ENCODE results near the gene PDZD2.
"Not testable (repeated sequence)": the region's sequence is repeated elsewhere in the genome, so short reads cannot be mapped to it uniquely, and the experiment has no call there.

PDZD2 gene

DNA sequence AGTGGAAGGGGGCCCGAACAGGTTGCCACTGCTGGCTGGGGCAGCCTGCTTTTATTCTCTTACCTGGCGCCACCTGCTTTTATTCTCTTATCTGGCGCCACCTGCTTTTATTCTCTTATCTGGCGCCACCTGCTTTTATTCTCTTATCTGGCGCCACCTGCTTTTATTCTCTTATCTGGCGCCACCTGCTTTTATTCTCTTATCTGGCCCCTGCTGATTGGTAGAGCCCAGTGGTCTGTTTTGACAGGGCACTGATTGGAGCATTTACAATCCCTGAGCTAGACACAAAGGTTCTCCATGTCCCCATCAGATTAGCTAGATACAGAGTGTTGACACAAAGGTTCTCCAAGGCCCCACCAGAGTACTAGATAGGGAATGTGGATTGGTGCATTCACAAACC, 52.5 kb downstream of the PDZD2 start:
- DNase-seq (ENCODE audit: low spot score), result not testable (repeated sequence)

DNA sequence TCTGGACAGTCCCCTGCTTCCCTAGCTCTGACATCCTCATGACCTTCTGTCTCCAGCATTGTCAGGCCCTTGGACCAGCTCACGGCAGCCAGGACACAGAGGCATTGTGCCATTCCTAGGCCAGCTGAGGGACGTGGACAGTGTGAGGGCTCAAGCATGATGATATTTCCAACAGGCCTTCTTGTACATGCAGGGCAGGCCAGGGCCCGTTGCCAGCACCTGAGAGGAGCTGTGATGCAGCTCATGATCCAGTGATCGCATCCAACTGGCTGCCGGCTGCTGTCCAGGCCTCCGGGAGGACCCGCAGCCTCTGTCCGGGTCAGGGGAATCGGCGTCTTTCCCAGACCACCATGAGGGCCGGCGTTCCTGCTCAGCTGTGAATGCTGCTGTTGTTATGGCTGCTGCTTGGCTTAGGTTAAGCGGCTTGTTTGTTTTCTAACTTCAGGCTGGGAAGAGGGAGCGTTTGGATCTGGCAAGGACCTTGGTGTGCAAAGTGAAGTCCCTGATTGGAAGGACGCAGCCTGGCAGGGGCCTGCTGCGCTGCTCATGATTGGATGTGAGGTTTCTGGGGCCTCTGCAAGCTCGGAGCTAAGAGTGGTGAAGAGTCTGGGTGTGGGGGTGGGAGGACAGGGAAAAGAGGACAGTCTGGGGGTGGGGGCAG, 53.8 kb downstream of the PDZD2 start:
- DNase-seq (ENCODE audit: low spot score), result no peak

DNA sequence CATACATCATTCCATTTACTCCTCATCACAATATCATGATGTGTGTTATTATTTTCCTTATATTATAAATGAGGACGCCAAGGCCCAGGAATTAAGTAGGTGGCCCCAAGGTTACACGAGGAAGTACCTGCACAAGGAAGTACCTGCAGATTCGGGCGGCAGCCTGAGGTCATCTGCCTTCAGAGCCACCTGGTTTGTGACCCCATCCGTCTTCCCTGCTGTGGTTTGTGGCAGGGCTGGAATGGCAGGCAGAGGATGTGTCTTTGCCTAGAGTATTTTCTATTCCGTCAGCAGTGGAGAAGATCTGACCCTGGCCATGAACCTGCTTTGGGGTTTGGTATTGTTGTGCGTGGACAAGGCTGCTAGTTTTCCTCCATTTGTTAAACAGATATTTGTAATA, 59.7 kb downstream of the PDZD2 start:
- DNase-seq (ENCODE audit: low spot score), result no peak

DNA sequence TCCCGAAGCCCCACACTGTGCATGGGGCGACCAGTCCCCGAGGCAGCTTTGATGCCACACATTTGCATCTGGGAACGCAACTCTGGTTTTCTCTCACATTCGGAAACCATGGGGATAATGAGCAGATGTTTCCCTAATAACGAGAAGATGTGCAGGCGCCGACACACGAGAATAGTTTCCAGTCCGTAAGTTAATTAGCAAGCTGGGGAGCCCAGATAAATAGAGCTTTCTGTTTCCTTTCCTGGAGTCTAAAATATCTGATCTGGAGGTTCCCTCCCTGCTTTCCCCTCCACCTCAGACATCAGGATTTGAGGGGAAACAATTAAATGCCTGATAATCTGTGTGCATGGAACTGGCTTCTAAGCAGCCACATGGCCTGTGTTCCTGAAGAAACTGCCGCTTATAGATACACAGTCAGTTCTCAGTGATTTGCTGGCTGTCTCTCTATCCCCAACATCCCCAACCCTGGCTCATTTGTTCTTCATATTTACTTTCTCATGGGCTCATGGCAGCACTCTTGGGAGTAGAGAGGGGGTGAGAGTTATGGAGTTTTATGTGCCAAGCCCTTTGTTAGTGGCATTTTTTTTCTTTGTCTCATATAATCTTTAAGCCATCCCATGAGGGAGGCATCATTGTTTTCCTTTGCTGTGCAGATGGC, 62.8 kb downstream of the PDZD2 start:
- no peak for DNase-seq (ENCODE audit: low spot score)

DNA sequence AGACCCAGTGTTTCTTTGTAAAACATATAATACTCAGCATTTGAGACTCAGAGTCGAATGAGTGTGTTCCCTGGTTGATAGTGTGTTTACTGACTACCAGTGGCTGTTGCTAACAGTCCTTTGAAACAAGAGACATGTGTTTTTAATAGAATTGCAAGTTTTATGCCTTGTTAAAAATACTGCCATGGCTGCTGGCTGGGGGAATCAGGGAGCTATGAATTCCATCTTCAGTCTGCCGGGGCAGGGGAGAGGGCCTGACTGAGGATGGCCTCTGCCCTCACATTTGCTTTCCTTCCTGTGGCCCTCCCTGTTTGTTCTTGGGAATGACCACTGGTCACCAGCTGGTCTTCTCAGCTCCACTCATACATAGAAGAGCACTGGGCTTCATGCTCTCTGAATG, 63.8 kb downstream of the PDZD2 start:
- DNase-seq (ENCODE audit: low spot score), result no peak

DNA sequence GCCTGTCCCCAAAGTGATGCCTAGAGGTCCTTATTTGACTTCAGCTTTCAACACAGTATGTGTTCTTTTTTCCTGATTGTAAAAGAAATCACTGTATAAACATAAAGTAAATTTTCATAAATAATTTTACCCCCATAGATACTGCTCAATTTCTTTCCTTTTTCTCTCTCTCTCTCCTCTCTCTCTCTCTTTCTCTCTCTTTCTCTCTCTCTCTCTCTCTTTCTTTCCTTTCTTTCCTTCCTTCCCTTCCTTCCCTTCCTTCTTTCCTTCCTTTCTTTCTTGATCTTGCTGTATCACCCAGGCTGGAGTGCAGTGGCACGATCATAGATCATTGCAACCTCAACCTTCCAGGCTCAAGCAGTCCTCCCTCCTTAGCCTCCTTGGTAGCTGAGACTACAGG, 64.8 kb downstream of the PDZD2 start:
- DNase-seq (ENCODE audit: low spot score), result no peak

DNA sequence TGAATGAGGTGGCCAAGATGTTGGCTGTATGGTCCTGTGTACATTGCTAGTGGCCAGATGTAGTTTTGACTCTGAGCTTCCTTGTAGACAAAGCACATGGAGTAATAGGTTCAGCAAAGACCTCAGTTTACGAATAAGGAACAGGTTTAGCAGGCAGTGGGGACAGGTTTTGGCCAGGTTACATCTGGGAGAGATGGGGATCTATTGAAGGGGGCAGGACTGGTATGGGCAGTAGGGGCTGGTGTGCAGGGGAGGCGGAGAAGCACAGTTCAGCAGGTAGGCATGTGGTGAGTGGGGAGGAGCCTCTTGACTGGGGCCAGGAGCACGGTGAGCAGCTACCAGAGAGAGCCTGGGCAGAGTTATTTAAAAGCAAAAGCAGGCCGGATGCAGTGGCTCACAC, 67.3 kb downstream of the PDZD2 start:
- no peak for DNase-seq (ENCODE audit: low spot score)

DNA sequence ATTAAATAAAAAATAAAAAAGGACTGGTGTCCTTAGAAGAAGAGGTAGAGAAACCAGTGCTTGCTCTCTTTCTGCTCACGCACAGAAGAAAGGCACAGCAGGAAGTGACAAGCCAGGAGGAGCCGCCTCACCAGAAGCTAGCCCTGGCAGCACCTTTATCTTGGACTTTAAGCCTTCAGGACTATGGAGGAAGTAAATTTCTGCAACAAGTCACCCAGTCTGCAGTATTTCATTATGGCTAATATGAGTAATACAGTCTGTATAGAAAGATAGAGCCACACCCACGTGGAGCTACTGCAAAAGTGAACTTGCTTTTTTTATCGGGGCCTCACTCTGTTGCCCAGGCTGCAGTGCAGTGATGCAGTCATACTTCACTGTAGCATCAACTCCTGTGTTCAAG, 68.4 kb downstream of the PDZD2 start:
- DNase-seq (ENCODE audit: low spot score), result no peak

DNA sequence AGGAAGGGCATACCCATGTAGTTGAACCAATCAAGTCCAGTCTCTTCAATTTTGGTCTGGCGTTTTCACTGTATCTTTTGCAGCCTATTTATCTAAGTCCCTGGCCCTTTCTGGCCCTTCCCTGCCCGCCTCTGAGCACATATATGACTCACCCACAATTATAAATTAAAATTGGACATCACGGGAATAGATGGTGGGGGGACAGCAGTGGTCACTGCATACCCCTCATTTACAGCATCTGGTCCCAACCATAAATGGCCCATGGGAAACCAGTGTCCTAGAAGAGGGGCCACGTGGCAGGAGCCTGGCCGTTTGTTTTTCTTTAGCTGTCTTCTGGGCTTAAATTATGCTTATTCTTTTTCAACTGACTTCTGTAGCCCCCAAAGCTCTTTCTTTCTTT, 69.2 kb downstream of the PDZD2 start:
- DNase-seq (ENCODE audit: low spot score), result no peak

DNA sequence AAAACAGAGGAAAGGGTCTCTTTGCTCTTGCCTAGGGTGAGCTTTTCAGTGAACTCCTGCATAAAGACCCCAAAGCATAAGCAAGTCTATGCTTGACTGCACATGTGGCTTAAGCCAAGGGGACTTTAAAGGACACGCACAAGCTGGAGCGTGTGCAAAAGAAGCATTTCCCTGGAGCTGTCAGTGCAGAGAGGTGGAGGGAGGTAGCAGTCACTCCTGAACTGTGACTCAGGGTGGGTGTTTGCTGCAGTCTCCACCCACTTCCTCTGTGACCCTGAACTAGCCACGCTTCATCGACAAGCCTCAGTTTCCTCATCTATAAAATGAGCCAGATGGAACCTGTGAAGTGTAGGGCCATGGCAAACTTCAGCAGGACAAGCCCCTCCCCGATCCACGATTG, 72.4 kb downstream of the PDZD2 start:
- no peak for DNase-seq (ENCODE audit: low spot score)

DNA sequence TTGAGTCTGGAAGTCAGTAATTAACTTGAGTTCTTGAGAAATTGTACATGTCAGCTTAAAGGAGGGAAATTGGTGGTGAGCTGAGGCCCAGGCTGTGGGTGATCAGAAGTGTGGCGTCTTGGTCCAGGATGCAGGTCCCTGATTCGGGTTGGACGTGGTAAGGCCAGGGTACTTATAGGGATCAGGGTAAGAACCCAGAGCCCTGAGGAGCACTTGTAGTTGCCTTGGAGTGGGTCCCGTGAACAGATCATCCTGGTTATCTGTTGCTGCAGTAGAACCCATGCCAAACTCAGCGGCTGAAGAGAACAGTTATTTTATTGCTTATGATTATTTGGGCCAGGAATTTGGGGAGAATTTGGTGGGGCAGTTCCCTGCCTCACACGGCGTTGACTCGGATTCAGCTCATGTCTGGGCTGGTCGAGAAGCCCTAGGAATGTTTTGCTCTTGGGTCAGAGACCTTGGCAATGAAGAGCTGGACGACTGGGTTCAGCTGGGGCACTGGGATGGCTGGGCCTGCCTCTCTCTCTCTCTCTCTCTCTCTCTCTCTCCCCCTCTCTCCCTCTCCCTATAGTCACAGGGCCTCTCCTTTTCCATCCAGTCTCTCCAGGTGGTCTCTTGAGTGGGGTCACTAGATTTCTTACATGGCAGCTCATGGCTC, 73.1 kb downstream of the PDZD2 start:
- DNase-seq (ENCODE audit: low spot score), result no peak

DNA sequence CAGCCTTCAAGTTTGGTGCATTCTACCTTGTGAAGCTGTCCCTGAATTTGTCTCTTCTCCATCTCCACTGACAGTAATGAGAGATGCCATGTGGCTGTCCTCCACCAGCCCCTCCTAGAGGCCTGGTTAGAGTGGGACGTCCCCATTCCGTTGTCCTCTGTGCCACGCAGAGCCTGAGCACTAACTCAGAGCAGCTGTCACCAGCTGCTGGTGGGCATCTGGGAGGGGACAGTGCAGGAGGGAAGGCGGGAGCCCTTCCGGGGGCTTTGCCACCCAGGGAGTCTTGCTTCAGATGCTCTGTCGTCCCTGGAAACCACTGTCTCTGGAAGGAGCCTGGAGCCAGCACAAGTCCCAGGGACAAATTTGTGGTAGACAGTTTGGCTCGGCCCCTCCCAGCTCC, 78.6 kb downstream of the PDZD2 start:
- no peak for DNase-seq (ENCODE audit: low spot score)

DNA sequence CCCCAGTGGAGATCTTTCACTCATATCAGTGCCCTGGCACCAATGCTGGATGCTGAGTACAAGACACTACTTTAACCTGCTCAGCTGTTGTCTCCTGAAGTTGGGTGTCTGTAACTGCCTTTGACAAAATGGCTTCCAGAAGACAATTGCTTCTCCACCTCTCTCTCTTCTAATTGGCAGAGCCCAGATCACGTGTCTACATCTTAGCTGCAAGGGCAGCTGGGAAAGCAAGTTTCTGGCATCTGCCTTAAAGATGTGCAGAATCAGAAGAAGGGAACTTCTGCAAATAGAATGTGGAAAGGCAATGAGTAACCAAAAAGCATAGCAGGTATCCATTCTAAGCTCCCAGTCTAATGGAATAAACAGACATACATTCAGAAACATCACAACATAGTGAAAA, 81.1 kb downstream of the PDZD2 start:
- DNase-seq (ENCODE audit: low spot score), result no peak

DNA sequence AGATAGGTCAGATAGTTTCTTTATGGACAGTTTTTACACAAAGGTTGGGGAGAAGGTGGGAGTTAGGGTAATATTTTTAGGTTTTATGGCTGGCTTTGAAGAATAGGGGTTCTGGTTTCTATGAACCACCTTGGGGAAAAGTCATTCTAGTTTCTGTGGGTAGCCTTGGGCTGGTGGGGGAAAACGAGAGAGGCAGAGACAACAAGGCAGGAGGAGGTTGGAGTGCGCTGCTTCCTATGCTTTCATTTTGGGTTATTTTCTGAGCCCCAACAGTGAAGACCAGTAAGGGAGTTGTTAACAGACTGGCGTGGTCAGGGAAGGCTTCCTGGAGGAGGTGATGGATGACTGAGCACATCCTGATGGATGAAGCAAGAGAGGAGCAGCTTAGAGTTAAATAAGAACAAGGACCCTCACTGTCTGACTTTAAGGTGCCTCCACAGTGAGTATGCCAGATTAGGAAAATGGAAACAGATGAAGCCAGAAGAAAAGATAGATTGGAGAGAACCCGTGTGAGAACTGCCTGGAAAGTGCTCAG, 81.9 kb downstream of the PDZD2 start:
- no peak for DNase-seq (ENCODE audit: low spot score)

DNA sequence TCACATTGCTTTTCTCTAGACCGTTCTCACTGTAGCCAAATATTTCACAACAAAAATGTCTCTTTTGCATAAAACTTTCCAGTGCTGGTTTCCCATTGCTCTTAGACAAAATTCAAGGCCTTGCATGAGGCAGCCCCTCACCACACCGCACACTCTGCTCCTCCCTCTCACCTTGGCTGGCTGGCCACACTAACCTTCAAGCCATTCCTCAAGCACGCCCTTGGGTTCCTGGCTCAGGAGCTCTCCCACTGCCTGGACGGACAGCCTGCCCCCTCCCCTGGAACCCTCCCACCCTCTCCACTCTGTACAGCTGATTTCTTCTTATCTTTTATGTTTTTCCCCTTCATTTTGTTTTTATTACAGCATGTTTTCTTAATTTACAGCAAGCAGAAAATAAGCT, 83.2 kb downstream of the PDZD2 start:
- DNase-seq (ENCODE audit: low spot score), result no peak

DNA sequence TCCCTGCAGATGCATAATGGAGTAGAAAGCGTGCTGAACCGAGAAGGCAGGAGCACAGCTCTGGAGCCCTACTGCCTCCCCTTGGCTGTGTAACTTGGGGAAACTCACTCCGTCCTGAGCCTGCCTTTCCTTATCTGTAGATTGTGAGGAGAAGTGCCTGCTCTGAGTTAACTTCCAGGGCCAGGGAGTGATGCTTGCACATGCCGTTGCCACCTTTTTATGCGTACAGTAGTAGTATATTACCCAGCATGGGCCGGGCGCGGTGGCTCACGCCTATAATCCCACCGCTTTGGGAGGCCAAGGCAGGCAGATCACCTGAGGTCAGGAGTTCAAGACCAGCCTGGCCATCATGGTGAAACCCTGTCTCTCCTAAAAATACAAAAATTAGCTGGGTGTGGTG, 87.1 kb downstream of the PDZD2 start:
- DNase-seq (ENCODE audit: low spot score), result no peak

DNA sequence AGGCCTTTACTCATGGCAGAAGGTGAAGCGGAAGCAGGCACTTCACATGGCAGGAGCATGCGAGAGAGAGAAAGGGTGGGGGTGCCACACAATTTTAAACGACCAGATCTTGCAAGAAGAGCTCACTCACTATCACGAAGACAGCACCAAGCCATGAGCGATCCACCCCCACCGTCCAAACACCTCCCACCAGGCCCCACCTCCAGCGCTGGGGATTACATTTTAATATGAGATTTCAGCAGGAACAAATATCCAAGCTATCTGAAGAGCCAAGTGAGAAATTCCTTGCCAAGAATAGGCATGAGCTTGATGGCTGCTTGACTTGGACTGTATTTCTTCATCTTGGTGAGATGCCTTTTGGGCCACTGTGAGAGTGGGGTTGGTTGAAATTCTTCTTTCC, 88.0 kb downstream of the PDZD2 start:
- DNase-seq (ENCODE audit: low spot score), result no peak

DNA sequence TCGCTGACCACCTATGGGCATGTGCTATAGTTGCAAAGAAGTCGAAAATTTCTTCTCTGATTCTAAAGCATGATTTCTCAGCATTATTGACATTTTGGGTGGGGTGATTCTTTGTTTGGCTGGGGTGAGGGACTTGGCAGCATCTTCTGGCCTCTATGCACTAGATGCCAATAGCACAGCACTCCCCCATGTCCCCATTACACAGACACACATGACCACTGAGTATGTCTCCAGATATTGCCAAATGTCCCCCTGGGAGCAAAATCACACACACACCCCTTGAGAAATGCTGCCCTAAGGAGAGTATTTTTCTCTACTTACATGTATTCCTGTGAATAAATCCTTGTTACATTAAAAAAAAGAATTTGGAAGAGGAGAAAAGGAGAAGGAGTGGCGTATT, 89.1 kb downstream of the PDZD2 start:
- no peak for DNase-seq (ENCODE audit: low spot score)

DNA sequence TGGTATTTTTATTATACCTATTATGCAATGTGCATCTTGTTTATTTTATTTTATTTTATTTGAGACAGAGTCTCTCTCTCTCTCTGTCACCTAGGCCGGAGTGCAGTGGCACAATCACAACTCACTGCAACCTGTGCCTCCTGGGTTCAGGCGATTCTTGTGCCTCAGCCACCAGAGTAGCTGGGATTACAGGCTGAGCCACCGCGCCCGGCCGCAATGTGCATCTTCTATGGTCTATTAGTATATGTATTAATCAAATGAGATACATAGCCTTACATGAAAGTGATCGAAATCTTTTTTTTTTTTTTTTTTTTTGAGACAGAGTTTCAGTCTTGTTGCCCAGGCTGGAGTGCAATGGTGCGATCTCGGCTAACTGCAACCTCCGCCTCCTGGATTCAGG, 89.9 kb downstream of the PDZD2 start:
- not testable (repeated sequence) for DNase-seq (ENCODE audit: low spot score)

DNA sequence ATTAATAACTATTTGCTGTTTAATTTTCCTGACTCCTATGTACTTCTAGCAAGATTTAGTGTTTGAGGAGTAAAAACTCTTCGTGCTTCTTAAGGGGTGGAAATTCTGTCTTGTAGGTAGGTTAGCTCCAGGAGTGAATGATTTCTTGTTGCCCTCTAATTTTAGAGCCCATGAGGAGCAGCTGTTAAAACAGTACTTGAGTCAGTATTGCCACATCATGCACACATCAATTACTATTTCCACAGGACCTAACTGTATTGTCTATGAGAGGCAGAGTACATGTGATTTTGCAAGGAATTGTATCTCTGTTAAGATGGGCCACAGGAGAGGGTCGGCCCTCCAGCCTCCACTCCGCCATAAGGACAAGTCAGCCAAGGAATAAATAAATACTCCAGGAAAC, 91.2 kb downstream of the PDZD2 start:
- no peak for DNase-seq (ENCODE audit: low spot score)

DNA sequence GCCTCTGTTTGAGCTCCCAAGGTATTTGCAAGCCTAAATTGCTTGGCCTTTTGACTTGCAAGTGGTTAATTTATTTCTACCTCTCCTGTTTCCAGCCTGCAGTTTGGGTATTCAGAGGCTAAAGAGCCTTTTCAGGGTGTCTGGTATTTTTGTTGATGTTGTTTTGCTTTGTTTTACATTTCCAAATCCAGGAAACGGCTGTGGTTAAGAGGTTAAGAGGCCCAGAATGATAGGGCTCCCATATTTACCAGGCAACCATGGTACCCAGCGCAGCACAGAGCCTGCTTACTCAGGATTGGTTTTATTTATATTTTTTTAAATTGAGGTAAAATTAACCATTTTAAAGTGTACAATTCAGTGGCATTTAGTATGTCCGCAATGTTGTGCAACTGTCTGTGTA, 92.1 kb downstream of the PDZD2 start:
- no peak for DNase-seq (ENCODE audit: low spot score)

DNA sequence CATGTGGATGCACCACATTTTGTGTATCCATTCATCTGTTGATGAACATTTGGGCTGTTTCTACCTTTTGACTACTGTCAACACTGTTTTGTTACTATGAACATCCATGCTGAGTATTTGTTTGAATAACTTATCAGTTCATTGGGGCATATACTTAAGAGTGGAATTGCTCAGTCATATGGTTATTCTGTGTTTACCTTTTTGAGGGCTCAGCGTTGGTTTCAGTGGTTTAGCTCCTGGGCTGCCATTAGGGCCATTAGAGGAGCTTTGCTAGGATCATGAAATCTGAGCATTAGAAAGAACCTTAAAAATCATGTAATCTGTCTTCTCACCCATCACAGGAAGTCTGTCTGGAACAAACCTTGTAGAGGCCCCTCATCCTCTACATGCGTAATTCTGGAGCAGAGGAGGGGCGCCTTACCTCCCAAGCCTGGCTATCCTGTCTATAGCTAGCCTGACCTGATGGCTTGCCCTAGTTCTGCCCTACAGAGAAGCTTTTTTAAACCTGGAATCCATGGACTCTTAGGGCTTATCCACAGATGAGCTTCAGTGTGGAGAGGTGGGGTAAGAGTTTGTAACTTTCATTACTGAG, 92.9 kb downstream of the PDZD2 start:
- no peak for DNase-seq (ENCODE audit: low spot score)

DNA sequence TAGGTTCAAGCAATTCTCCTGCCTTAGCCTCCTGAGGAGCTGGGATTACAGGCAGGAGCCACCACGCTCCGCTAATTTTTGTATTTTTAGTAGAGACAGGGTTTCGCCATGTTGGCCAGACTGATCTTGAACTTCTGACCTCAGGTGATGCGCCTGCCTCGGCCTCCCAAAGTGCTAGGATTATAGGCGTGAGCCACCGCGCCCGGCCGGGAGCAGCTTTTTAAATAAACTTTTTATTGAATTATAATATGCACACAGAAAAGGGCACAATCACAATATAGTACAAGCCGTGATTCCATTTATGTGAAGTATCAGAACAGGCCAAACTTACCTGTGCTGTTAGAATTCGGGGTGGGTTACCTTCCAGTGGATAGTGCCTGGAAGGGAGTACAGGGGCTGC, 93.9 kb downstream of the PDZD2 start:
- DNase-seq (ENCODE audit: low spot score), result not testable (repeated sequence)

Measured in activated CD4-positive, alpha-beta T cell treated with anti-CD3 and anti-CD28 coated beads, Interleukin-2, Interleukin-4, amounts not matched to agents 100 ng/mL and 50 ng/mL, durations not matched to agents 16 hours and 8 hours (primary cell).